EL (cell line): ENCODE data around the gene CAND1.
"Not testable (repeated sequence)": the region's sequence is repeated elsewhere in the genome, so short reads cannot be mapped to it uniquely, and the experiment has no call there.

Experiments
- DNase-seq: peaks from one replicate; pipeline ENCODE4 v3.0.0-alpha.2; 2016

CAND1 gene

DNA sequence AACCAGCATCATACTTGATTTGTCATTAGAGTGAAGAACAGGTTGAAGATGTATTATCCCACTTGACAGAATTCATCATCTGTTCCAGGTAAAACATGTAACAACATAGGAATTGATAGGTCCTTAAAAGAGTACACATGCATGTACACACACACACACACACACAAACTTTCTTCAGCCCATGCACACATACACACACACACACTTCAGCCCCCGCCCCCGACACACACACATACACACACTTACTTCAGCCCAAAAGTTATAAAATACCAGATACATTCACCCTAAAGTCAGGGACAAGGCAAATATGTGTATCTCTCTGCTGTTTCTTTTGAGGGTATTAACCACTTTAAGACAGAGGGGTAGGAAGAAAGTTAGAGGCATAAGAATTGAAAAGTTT, 15.4 kb downstream of the CAND1 start:
- no peak for DNase-seq

- no peak for DNase-seq
Observed at GRCh38 chr12:67286257-67286656, 17.1 kb downstream of the CAND1 start.

GRCh38 chr12:67287311-67287710, 18.2 kb downstream of the CAND1 start:
- DNase-seq = no peak

GRCh38 chr12:67288561-67288960, 19.4 kb downstream of the CAND1 start:
- DNase-seq = no peak

- DNase-seq = no peak
Observed at GRCh38 chr12:67290378-67290777, 21.2 kb downstream of the CAND1 start.

DNA sequence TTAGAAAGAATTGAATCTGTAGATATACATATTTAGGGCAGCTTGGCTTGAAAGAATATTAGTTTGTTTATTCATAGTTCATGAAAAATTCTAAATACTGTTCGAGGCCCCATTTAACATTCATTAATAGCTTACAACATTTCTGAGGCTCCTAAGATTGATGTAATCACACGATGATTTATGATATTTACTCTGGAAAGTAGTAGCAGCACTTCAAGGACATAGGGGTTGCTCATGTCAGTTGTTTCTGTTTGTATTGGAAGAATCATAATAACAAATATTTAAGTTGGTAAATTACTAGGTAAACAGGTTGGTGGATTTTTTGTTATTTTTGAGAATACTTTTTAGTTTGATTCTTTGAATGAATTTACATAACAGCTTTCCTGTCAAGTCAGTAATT, 30.4 kb downstream of the CAND1 start:
- DNase-seq = no peak

DNA sequence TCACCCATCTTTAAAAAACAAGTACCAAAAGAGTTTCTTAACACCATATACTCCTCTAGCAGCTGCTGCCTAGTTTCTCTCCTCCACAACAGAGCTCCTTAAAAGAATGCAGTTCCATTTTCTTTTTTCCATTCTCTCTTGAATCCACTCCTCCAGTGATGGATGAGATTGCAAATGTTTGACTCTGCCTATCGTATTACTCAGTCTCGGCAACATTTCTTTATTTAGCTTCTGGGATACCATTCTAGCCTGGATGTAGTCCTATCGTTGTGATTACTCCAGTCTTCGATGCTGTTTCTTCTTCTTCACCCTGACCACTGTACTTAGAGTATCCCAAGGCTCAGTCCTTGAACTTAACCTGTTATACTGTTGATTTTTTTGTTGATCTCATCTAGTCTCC, 30.8 kb downstream of the CAND1 start:
- no peak for DNase-seq

DNA sequence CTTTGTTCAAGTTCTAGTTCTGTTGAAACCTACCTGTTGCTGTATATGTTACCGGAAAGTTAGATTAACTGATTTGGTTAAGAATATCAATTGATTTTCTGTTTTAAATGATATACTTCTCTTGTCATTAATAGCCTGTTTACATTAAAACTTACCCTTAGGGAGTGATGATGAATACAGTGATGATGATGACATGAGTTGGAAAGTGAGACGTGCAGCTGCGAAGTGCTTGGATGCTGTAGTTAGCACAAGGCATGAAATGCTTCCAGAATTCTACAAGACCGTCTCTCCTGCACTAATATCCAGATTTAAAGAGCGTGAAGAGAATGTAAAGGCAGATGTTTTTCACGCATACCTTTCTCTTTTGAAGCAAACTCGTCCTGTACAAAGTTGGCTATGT, 33.0 kb downstream of the CAND1 start:
- no peak for DNase-seq

DNA sequence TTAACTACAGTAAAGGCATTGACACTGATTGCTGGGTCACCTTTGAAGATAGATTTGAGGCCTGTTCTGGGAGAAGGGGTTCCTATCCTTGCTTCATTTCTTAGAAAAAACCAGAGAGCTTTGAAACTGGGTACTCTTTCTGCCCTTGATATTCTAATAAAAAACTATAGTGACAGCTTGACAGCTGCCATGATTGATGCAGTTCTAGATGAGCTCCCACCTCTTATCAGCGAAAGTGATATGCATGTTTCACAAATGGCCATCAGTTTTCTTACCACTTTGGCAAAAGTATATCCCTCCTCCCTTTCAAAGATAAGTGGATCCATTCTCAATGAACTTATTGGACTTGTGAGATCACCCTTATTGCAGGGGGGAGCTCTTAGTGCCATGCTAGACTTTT, 36.4 kb downstream of the CAND1 start:
- DNase-seq = no peak

GRCh38 chr12:67306712-67307111, 37.6 kb downstream of the CAND1 start:
- no peak for DNase-seq

GRCh38 chr12:67315661-67316060, 46.5 kb downstream of the CAND1 start:
- DNase-seq = no peak

- no peak for DNase-seq
Observed at GRCh38 chr12:67318786-67319185, 49.6 kb downstream of the CAND1 start.

- DNase-seq = no peak
Observed at GRCh38 chr12:67319936-67320335, 50.8 kb downstream of the CAND1 start.

DNA sequence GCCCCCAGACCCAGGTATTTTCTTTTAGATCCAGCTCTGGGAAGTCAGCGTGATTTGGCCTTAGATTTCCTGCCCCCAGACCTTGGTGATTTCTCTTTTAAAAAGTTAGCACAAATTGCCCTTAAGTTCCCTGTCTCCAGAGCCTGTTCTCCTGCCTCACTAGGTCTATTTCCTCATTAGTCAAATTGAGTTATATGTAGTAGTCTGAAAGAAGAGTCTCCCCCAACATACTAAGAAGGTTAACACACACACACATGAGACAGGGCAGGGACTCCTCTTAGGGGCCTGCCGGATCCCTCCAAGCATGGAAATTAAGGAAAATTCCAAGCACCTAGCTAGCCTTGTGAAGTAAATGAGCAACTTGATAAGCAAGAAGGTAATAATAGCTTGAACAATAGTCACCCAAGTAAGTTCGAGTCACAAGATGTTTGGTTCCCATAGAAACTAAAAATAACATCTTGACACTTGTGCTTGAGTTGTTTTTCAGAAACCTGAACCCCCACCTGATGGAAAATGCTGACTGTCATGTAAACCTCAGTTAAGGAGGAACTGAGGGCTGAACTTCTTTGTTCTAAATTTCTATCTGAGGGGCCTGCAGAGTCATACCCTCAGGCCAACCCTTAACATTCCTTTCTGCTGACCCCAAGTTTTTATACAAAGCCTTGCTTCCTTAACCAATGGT, 51.6 kb downstream of the CAND1 start:
- DNase-seq = no peak

DNA sequence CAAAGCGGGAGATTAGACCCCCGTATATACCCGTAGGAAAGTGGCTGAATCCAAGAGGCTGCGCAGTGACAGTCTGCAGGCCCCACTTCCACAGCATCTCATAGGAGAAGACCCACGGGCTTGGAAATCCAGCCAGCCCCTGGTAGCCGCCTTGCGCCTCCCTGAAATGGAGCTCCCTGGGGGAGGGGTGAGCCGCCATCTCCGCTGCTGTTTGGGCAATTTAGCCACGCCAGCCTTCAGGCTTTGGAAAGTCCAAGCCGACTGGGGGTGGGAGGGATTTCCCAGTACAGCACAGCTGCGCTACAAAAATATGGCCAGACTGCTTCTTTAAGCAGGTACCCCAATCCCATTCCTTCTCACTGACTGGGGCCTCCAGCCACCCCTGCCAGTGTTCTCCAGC, 53.4 kb downstream of the CAND1 start:
- DNase-seq = no peak

GRCh38 chr12:67323007-67323406, 53.8 kb downstream of the CAND1 start:
- DNase-seq = no peak

DNA sequence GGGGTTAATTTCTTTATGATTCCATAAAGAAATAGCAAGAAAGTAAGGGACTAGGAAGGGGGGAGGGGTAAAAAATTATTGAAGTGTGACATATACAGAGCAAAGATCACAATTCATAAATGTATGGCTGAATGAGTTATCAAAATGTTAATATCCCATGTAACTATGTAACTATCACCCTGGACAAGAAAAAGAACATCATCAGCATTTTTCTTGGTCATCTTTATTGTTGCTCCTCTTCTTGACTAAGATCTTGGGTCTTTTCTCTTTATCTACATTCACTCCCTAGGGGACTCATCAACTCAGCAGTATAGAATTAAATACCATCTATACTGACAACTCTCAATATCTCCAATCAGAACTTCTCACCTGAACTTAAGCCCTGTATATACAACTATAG, 57.5 kb downstream of the CAND1 start:
- no peak for DNase-seq

GRCh38 chr12:67327466-67327865, 58.3 kb downstream of the CAND1 start:
- DNase-seq = no peak

- DNase-seq = no peak
Observed at GRCh38 chr12:67331123-67331522, 62.0 kb downstream of the CAND1 start.

- no peak for DNase-seq
Observed at GRCh38 chr12:67331828-67332227, 62.7 kb downstream of the CAND1 start.

- DNase-seq = no peak
Observed at GRCh38 chr12:67333649-67334048, 64.5 kb downstream of the CAND1 start.

GRCh38 chr12:67338426-67338825, 69.3 kb downstream of the CAND1 start:
- no peak for DNase-seq

- DNase-seq = no peak
Observed at GRCh38 chr12:67339530-67339929, 70.4 kb downstream of the CAND1 start.

- DNase-seq = not testable (repeated sequence)
Observed at GRCh38 chr12:67341086-67341485, 71.9 kb downstream of the CAND1 start.

DNA sequence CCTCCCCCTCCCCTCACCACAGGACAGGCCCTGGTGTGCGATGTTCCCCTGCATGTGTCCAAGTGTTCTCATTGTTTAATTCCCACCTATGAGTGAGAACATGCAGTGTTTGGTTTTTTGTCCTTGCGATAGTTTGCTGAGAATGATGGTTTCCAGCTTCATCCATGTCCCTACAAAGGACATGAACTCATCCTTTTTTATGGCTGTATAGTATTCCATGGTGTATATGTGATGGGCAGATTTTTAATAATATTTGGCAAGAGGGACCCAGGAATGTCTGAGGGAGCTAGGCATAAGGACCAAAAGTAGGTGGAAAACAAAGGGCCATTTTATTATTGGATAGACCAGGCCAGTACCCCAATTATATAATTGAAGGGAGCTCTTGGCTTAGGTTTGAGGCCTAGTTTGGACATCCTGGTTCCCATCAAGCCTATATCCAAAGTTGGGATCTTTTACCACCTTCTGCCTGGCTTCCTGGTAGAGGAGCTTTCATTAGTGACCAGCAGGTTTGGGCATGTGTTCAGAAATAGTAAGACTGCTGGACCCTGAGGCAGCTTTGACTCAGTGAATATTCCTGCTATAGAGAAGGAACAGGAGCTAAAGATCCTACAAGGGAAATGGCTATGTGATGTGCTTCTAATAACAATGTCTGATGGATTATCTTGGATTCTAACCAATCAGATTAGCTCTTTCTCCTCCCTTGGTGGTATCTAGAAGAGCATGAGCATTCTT, 76.0 kb downstream of the CAND1 start:
- DNase-seq = no peak
